22Rv1 (cell line): Measurements from ENCODE around the gene MYOCD.

ENCODE experiments used
- H3K27ac ChIP-seq: fragments of 450-650 bp; 2 replicates; pipeline ENCODE4 v1.5.1; 2017
- CTCF ChIP-seq: fragments of 450-650 bp; IDR thresholded peaks from 2 replicates; pipeline ENCODE4 v1.5.1; 2017; ENCODE audit warnings: mild to moderate bottlenecking
- ZFX ChIP-seq: fragments of 450-650 bp; IDR thresholded peaks from 2 replicates; pipeline ENCODE4 v1.6.1; 2017; ENCODE audit warnings: antibody characterized with exemption, borderline replicate concordance

The MYOCD gene

GRCh38 chr17:12665263-12666210, at the start of gene MYOCD:
MYOCD (plus strand) TSS chr17:12665890; CDS start chr17:12666189, 299 bp downstream.
- no peak within 1 kb of the TSS for H3K27ac ChIP-seq
- TF ChIP-seq ZFX (no peak), CTCF (no peak)

- no peak for TF ChIP-seq CTCF
- TF ChIP-seq ZFX: no peak
- no peak overlapping the region for H3K27ac ChIP-seq
These were observed 49.5 kb upstream of the MYOCD start for GRCh38 chr17:12616161-12616560.

- TF ChIP-seq ZFX (no peak), CTCF (no peak)
- H3K27ac ChIP-seq: no peak overlapping the region
These were observed 47.1 kb upstream of the MYOCD start for GRCh38 chr17:12618557-12618956.

- H3K27ac ChIP-seq: no peak overlapping the region
- no peak for TF ChIP-seq ZFX
- TF ChIP-seq CTCF: no peak
These were observed 46.1 kb upstream of the MYOCD start for GRCh38 chr17:12619459-12620199.

GRCh38 chr17:12620200-12620720, 45.4 kb upstream of the MYOCD start:
- TF ChIP-seq ZFX (no peak), CTCF (no peak)
- H3K27ac ChIP-seq: no peak overlapping the region

GRCh38 chr17:12622726-12623125, 43.0 kb upstream of the MYOCD start:
- TF ChIP-seq CTCF: no peak
- TF ChIP-seq ZFX: no peak
- no peak overlapping the region for H3K27ac ChIP-seq
